CD4-positive, alpha-beta T cell treated with Interleukin-12 subunit alpha and Interleukin-12 subunit beta, for 1 hour (primary cell): ENCODE data around the gene PSMA5.

Experiments used
- DNase-seq: peaks from one replicate; pipeline ENCODE4 v3.0.0-alpha.2; 2020

The PSMA5 gene

GRCh38 chr1:109365642-109366204 is 60.5 kb downstream of the PSMA5 start:
- DNase-seq: no peak

GRCh38 chr1:109361649-109362048 is 64.6 kb downstream of the PSMA5 start:
- no peak for DNase-seq

GRCh38 chr1:109361069-109361468 is 65.2 kb downstream of the PSMA5 start:
- DNase-seq: no peak

GRCh38 chr1:109357616-109358015 is 68.6 kb downstream of the PSMA5 start:
- DNase-seq: no peak

DNA sequence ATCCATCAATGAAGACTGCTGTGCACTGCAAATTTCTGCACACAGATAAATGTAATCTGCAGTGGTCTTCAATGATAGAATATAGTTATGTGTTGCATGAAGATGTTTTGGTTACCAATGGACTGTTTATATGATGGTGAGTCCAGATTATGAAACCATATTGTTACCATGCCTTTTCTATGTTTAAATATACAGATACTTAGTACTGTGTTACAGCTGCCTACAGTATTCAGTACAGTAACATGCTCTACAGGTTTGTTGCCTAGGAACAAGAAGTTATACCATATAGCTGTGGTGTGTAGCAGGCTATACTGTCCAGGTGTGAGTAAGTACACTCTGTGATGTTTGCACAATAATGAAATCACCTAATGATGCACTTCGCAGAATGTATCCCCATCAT is 69.3 kb downstream of the PSMA5 start:
- no peak for DNase-seq

DNA sequence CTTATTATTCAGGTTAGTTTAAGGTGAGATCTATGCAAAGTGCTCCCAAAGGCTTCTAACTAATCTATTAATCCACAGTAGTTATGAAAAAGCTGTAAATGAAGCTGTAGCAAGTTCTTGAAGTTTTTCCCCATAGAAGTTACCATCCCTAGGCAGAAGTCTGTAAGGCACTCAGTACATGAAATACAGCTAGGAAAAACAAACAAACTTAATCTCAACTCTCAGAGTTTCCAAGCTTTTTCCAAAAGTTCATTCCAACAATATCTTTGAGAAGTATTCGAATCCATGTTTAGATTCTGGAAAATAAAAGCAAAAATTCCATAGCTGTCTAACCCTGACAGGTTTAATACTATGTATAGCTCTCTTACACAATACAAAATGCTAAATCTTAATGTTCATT is 69.7 kb downstream of the PSMA5 start:
- DNase-seq: no peak

DNA sequence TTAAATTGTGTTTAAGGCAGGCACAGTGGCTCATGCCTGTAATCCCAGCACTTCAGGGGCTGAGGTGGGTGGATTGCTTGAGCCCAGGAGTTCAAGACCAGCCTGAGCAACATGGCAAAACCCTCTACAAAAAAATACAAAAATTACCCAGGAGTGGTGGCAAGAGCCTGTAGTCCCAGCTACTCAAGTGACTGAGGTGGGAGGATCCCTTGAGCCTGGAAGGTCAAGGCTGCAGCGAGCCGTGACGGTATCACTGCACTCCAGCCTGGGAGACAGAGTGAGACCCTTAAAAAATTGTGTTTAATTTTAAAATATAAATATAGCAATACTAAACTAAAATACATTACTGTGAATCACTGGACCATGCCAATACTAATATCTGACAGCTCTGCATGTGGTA is 71.3 kb downstream of the PSMA5 start:
- DNase-seq: no peak

DNA sequence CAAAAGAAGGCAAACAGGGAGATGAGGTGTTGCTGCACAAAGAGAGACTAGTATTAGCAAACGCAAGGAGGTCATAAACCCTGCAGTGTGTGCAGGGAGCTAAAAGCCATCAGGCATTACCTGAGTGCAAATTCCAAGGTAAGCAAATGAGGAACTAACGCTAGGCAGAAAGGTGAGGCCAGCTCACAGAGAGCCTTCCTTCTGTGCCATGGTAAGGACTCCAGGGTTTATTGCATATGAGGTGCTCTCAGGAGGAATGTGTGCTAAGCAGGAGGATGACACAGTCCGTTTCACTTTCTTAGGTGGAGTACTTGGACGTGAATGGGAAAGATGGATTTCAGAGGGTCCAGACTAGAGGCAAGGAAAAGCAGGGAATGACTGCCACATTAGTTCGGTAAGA is 74.8 kb downstream of the PSMA5 start:
- no peak for DNase-seq

GRCh38 chr1:109350655-109351054 is 75.6 kb downstream of the PSMA5 start:
- DNase-seq: no peak

DNA sequence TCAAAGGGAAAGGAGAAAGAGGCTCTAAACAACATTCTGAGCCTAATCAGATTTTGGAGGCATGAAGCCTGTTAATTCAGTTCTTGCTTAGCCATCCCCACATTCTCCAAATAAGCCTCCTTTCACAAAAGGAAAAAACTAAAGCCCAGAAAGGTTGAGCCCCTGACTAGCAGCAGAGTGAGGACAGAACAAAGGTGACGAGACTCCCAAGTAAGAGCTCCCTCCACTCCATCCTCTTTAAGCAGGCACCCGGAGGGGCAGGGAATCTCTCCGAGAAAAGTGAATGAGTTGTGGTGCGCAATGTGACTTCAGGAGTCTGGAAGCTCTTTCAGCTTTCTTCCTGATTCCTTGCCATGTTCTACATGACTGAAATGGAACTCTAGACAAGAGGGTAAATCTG is 76.1 kb downstream of the PSMA5 start:
- DNase-seq: no peak
